Measurements from ENCODE around the gene SSR4.

GRCh38 chrX:153800177-153800722 lies 5.8 kb downstream of the SSR4 start:
- TF ChIP-seq POLR2A (IDR thresholded peaks at IDR 0.05; ENCODE audit: low read length) = no peak
- TF ChIP-seq, protein P1, sequence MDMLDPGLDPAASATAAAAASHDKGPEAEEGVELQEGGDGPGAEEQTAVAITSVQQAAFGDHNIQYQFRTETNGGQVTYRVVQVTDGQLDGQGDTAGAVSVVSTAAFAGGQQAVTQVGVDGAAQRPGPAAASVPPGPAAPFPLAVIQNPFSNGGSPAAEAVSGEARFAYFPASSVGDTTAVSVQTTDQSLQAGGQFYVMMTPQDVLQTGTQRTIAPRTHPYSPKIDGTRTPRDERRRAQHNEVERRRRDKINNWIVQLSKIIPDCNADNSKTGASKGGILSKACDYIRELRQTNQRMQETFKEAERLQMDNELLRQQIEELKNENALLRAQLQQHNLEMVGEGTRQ (IDR thresholded peaks at IDR 0.05) = no peak
- TF ChIP-seq, protein P2, sequence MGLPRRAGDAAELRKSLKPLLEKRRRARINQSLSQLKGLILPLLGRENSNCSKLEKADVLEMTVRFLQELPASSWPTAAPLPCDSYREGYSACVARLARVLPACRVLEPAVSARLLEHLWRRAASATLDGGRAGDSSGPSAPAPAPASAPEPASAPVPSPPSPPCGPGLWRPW (IDR thresholded peaks at IDR 0.05) = no peak
- TF ChIP-seq, protein P3, sequence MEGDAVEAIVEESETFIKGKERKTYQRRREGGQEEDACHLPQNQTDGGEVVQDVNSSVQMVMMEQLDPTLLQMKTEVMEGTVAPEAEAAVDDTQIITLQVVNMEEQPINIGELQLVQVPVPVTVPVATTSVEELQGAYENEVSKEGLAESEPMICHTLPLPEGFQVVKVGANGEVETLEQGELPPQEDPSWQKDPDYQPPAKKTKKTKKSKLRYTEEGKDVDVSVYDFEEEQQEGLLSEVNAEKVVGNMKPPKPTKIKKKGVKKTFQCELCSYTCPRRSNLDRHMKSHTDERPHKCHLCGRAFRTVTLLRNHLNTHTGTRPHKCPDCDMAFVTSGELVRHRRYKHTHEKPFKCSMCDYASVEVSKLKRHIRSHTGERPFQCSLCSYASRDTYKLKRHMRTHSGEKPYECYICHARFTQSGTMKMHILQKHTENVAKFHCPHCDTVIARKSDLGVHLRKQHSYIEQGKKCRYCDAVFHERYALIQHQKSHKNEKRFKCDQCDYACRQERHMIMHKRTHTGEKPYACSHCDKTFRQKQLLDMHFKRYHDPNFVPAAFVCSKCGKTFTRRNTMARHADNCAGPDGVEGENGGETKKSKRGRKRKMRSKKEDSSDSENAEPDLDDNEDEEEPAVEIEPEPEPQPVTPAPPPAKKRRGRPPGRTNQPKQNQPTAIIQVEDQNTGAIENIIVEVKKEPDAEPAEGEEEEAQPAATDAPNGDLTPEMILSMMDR (IDR thresholded peaks at IDR 0.05) = no peak
- TF ChIP-seq NFE2L2 (conservative IDR thresholded peaks at IDR 0.05; ENCODE audit: low read length) = no peak
- TF ChIP-seq, protein P4, sequence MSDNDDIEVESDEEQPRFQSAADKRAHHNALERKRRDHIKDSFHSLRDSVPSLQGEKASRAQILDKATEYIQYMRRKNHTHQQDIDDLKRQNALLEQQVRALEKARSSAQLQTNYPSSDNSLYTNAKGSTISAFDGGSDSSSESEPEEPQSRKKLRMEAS (IDR thresholded peaks at IDR 0.05) = no peak
- TF ChIP-seq JUNB (IDR thresholded peaks at IDR 0.05) = no peak
- no peak for TF ChIP-seq EP300 (IDR thresholded peaks at IDR 0.05)
- TF ChIP-seq, protein P5, sequence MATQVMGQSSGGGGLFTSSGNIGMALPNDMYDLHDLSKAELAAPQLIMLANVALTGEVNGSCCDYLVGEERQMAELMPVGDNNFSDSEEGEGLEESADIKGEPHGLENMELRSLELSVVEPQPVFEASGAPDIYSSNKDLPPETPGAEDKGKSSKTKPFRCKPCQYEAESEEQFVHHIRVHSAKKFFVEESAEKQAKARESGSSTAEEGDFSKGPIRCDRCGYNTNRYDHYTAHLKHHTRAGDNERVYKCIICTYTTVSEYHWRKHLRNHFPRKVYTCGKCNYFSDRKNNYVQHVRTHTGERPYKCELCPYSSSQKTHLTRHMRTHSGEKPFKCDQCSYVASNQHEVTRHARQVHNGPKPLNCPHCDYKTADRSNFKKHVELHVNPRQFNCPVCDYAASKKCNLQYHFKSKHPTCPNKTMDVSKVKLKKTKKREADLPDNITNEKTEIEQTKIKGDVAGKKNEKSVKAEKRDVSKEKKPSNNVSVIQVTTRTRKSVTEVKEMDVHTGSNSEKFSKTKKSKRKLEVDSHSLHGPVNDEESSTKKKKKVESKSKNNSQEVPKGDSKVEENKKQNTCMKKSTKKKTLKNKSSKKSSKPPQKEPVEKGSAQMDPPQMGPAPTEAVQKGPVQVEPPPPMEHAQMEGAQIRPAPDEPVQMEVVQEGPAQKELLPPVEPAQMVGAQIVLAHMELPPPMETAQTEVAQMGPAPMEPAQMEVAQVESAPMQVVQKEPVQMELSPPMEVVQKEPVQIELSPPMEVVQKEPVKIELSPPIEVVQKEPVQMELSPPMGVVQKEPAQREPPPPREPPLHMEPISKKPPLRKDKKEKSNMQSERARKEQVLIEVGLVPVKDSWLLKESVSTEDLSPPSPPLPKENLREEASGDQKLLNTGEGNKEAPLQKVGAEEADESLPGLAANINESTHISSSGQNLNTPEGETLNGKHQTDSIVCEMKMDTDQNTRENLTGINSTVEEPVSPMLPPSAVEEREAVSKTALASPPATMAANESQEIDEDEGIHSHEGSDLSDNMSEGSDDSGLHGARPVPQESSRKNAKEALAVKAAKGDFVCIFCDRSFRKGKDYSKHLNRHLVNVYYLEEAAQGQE (IDR thresholded peaks at IDR 0.05) = no peak
- no peak for TF ChIP-seq POLR2AphosphoS2 (conservative IDR thresholded peaks at IDR 0.05; ENCODE audit: low read length)

Data from A549 (cell line).